Karpas-422 (cell line): ENCODE results near the gene KIF1A. TPM values are rescaled to one million over a fixed set of nuclear protein-coding genes. Genes with fewer than 3 reads are reported as not detected.

Source experiments
- DNase-seq: peaks from one replicate; pipeline ENCODE4 v3.0.0-alpha.2; 2015
- H2AFZ ChIP-seq: fragments of 200-600 bp; sonication (generic); 2 replicates; pipeline ENCODE4 v1.6.1; 2014; ENCODE audit warnings: antibody characterized with exemption, low read length, mixed read lengths
- H3K27ac ChIP-seq: fragments of 200-600 bp; sonication (generic); 2 replicates; pipeline ENCODE4 v1.5.1; 2014; ENCODE audit warnings: mild to moderate bottlenecking, low read length, moderate library complexity
- H3K27me3 ChIP-seq: fragments of 200-600 bp; sonication (generic); 2 replicates; pipeline ENCODE4 v1.6.1; 2014; ENCODE audit warnings: low read length, mixed read lengths
- H3K36me3 ChIP-seq: fragments of 200-600 bp; sonication (generic); 2 replicates; pipeline ENCODE4 v1.6.1; 2014; ENCODE audit warnings: low read length, mixed read lengths; ENCODE audit not compliant: insufficient read depth
- H3K4me1 ChIP-seq: fragments of 200-600 bp; sonication (generic); 2 replicates; pipeline ENCODE4 v1.6.1; 2014; ENCODE audit warnings: mild to moderate bottlenecking, low read length, mixed read lengths
- H3K4me2 ChIP-seq: fragments of 200-600 bp; sonication (generic); 2 replicates; pipeline ENCODE4 v1.6.1; 2014; ENCODE audit warnings: low read length, low read depth, mild to moderate bottlenecking; ENCODE audit not compliant: poor library complexity, severe bottlenecking
- H3K4me3 ChIP-seq: fragments of 200-600 bp; sonication (generic); 2 replicates; pipeline ENCODE4 v1.5.1; 2014; ENCODE audit warnings: mild to moderate bottlenecking, antibody characterized with exemption, low read length, mixed read lengths
- H3K79me2 ChIP-seq: fragments of 200-600 bp; sonication (generic); 2 replicates; pipeline ENCODE4 v1.6.1; 2014; ENCODE audit warnings: mild to moderate bottlenecking, low read length, mixed read lengths
- H3K9ac ChIP-seq: fragments of 200-600 bp; sonication (generic); 2 replicates; pipeline ENCODE4 v1.6.0; 2014; ENCODE audit warnings: low read length
- H3K9me2 ChIP-seq: fragments of 200-600 bp; sonication (generic), shearing (Covaris generic); replicated peaks from 2 replicates; pipeline ENCODE4 v1.6.0; 2014; ENCODE audit warnings: mild to moderate bottlenecking, low read length, moderate library complexity; ENCODE audit not compliant: insufficient read depth
- H3K9me3 ChIP-seq: fragments of 300-700, 200-600 bp; sonication (generic); 2 replicates; pipeline ENCODE4 v1.6.1; 2014; ENCODE audit warnings: low read length, mixed read lengths
- H4K20me1 ChIP-seq: fragments of 200-600 bp; sonication (generic); 2 replicates; pipeline ENCODE4 v1.6.1; 2014; ENCODE audit warnings: mild to moderate bottlenecking, antibody characterized with exemption, low read length, low read depth; ENCODE audit not compliant: insufficient read depth
- total RNA-seq: library from RNA; depleted of rRNA; stranded (reverse); fragments of >200 nt; shearing (Covaris generic); gene quantifications from 2 replicates; pipeline ENCODE4 v1.2.3, GENCODE V29; 2014; ENCODE audit warnings: low replicate concordance

Gene KIF1A
- total RNA-seq, 1 experiment from 2014 or later, result not detected

DNA sequence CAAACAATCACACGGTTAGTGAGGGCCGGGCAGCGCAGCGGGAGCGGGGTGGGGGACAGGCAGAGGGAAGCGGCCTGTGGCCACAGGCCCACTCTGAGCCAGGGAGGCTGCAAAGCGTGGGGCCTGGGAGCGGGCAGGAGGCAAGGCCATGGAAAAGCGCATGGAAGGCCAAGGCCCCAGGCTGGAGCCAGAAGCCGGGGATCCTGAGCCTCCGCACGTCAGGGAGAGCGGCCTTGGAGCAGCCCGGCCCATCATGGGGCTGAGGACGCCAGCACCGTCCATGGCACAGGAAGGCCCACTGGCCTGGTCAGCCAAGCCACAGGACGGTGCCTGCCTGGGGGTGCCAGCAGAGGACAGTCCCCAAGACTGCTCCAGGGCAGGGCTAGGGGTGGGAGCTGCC, 85.3 kb downstream of the KIF1A start:
- Histone ChIP-seq H3K4me3 (no peak overlapping the region), H3K36me3 (no peaks in the 10 kb centered on the region), H2AFZ (no peak overlapping the region), H3K9me2 (no peaks in the 10 kb centered on the region), H3K4me2 (no peak overlapping the region), H3K4me1 (no peaks in the 10 kb centered on the region), H3K27me3 (no peaks in the 10 kb centered on the region), H3K79me2 (no peaks in the 10 kb centered on the region), H3K9ac (no peak overlapping the region), H3K9me3 (no peaks in the 10 kb centered on the region), H3K27ac (no peak overlapping the region), H4K20me1 (no peaks in the 10 kb centered on the region)
- DNase-seq, result no peak

- Histone ChIP-seq H3K9me3 (no peaks in the 10 kb centered on the region), H3K4me3 (no peak overlapping the region), H3K27ac (no peak overlapping the region), H3K79me2 (no peaks in the 10 kb centered on the region), H3K27me3 (no peaks in the 10 kb centered on the region), H3K4me2 (no peak overlapping the region), H2AFZ (no peak overlapping the region), H3K9ac (no peak overlapping the region), H3K36me3 (no peaks in the 10 kb centered on the region), H4K20me1 (no peaks in the 10 kb centered on the region), H3K9me2 (no peaks in the 10 kb centered on the region), H3K4me1 (no peaks in the 10 kb centered on the region)
- peak; percentile 70 for DNase-seq
Measured at GRCh38 chr2:240733803-240734495, 86.1 kb downstream of the KIF1A start.

DNA sequence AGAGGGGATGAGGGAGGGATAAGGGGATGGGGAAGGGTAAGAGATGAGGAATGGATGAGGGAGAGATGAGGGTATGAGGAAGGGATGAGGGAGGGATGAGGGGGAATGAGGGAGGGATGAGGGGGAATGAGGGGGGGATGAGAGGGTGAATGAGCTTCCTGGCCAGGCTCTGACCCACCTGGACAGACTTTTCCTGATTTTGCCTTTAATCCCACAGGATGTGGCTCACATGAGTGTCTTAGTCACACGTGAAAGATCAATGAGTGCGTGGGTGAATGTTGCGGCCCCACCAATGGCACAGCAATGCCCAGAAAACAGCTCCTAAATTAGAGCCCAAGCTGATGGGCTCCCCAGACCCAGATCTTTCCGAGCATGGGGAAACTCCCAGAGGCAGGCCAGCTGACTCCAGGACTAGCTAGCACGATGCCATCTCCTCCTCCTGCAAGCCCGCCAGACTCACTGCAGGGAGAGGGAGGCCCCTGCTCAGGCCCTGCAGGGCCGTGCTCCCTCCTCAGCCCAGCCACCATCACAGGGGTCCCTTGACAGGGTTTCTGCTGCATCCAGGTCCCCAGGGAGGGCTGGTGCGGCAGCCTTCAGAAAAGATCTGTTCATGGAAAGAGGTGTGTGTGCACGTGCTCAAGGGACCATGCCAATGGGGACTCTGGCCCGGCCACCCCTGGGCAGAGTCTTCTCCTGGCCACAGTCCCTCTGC, 87.0 kb downstream of the KIF1A start:
- Histone ChIP-seq H3K27me3 (no peaks in the 10 kb centered on the region), H3K4me2 (no peak overlapping the region)

GRCh38 chr2:240732184-240732583, 87.8 kb downstream of the KIF1A start:
- no peak overlapping the region for H3K4me3 ChIP-seq
- H3K36me3 ChIP-seq, result no peaks in the 10 kb centered on the region
- no peak overlapping the region for H3K9ac ChIP-seq
- H3K9me2 ChIP-seq, result no peaks in the 10 kb centered on the region
- H3K79me2 ChIP-seq, result no peaks in the 10 kb centered on the region
- no peak overlapping the region for H3K27ac ChIP-seq
- no peaks in the 10 kb centered on the region for H3K9me3 ChIP-seq
- H3K27me3 ChIP-seq, result no peaks in the 10 kb centered on the region
- no peaks in the 10 kb centered on the region for H4K20me1 ChIP-seq
- no peak overlapping the region for H2AFZ ChIP-seq
- no peaks in the 10 kb centered on the region for H3K4me1 ChIP-seq
- no peak for DNase-seq
- H3K4me2 ChIP-seq, result no peak overlapping the region

More for the DNA sequence above, 87.0 kb downstream of the KIF1A start:
- Histone ChIP-seq H2AFZ (no peak overlapping the region), H3K9ac (no peak overlapping the region), H4K20me1 (no peaks in the 10 kb centered on the region), H3K4me3 (no peak overlapping the region), H3K27ac (no peak overlapping the region), H3K36me3 (no peaks in the 10 kb centered on the region), H3K9me3 (no peaks in the 10 kb centered on the region), H3K4me1 (no peaks in the 10 kb centered on the region), H3K9me2 (no peaks in the 10 kb centered on the region), H3K79me2 (no peaks in the 10 kb centered on the region)
- no peak for DNase-seq

GRCh38 chr2:240731178-240731545, 88.9 kb downstream of the KIF1A start:
- Histone ChIP-seq H3K79me2 (no peaks in the 10 kb centered on the region), H3K36me3 (no peaks in the 10 kb centered on the region), H3K4me3 (no peak overlapping the region), H3K9ac (no peak overlapping the region), H3K9me3 (no peaks in the 10 kb centered on the region), H3K9me2 (no peaks in the 10 kb centered on the region), H3K4me2 (no peak overlapping the region), H3K4me1 (no peaks in the 10 kb centered on the region), H2AFZ (no peak overlapping the region), H3K27me3 (no peaks in the 10 kb centered on the region), H3K27ac (no peak overlapping the region), H4K20me1 (no peaks in the 10 kb centered on the region)
- DNase-seq, result no peak

- Histone ChIP-seq H3K9ac (no peak overlapping the region), H3K9me3 (no peaks in the 10 kb centered on the region), H4K20me1 (no peaks in the 10 kb centered on the region), H3K79me2 (no peaks in the 10 kb centered on the region), H3K4me3 (no peak overlapping the region), H3K9me2 (no peaks in the 10 kb centered on the region), H2AFZ (no peak overlapping the region), H3K4me1 (no peaks in the 10 kb centered on the region), H3K27me3 (no peaks in the 10 kb centered on the region), H3K4me2 (no peak overlapping the region), H3K36me3 (no peaks in the 10 kb centered on the region), H3K27ac (no peak overlapping the region)
- no peak for DNase-seq
Measured at GRCh38 chr2:240730501-240731177, 89.4 kb downstream of the KIF1A start.

DNA sequence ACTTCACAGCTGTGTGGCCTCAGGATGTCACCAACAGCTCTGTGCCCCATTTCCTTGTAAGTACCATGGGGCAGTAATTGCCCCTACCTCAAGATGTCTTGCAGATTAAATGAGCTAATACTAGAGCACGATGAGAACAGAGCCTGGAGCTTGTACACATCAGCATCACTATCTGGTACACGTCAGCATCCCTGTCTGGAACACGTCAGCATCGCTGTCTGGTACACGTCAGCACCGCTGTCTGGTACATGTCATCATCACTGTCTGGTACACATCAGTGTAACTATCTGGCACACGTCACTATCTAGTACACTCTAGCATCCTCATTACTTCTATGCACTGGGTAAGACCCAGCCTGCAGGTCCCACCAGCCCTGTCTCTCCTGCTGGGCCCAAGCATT, 91.2 kb downstream of the KIF1A start:
- no peak overlapping the region for H3K4me3 ChIP-seq
- no peaks in the 10 kb centered on the region for H3K27me3 ChIP-seq
- no peak overlapping the region for H3K4me2 ChIP-seq
- H2AFZ ChIP-seq, result no peak overlapping the region
- DNase-seq, result no peak
- H3K9ac ChIP-seq, result no peak overlapping the region
- no peaks in the 10 kb centered on the region for H3K9me2 ChIP-seq
- no peaks in the 10 kb centered on the region for H3K4me1 ChIP-seq
- H3K36me3 ChIP-seq, result no peaks in the 10 kb centered on the region
- H3K79me2 ChIP-seq, result no peaks in the 10 kb centered on the region
- H3K27ac ChIP-seq, result no peak overlapping the region
- H4K20me1 ChIP-seq, result no peaks in the 10 kb centered on the region
- H3K9me3 ChIP-seq, result no peaks in the 10 kb centered on the region

GRCh38 chr2:240728361-240728760, 91.7 kb downstream of the KIF1A start:
- Histone ChIP-seq H2AFZ (no peak overlapping the region), H3K9me3 (no peaks in the 10 kb centered on the region), H3K27ac (no peak overlapping the region), H3K4me3 (no peak overlapping the region), H3K4me1 (no peaks in the 10 kb centered on the region), H3K79me2 (no peaks in the 10 kb centered on the region), H4K20me1 (no peaks in the 10 kb centered on the region), H3K36me3 (no peaks in the 10 kb centered on the region), H3K9ac (no peak overlapping the region), H3K9me2 (no peaks in the 10 kb centered on the region), H3K4me2 (no peak overlapping the region), H3K27me3 (no peaks in the 10 kb centered on the region)
- no peak for DNase-seq
